Astrocyte (in vitro differentiated cells and primary cell): ENCODE measurements around the gene PGAM2. TPM values are rescaled to one million over a fixed set of nuclear protein-coding genes. Genes with fewer than 3 reads are reported as not detected.

ENCODE experiments used
- DNase-seq: peaks from one replicate; pipeline ENCODE4 v3.0.0-alpha.2; 2010; ENCODE audit warnings: low read depth
- FAIRE-seq: peaks from 2 replicates; lab custom pipeline; 2011; peaks lifted over from hg19 to GRCh38; lab: Jason Lieb, UNC
- H2AFZ ChIP-seq: 2 replicates; pipeline ENCODE4 v1.6.0; 2012; ENCODE audit warnings: low read depth, low read length, inconsistent platforms
- H3K27ac ChIP-seq: 2 replicates; pipeline ENCODE4 v1.5.1; 2011; ENCODE audit warnings: low read depth, low read length, inconsistent platforms
- H3K27me3 ChIP-seq: 2 replicates; pipeline ENCODE4 v1.6.0; 2011; ENCODE audit warnings: low read length, inconsistent platforms; ENCODE audit not compliant: insufficient read depth
- H3K36me3 ChIP-seq: 2 replicates; pipeline ENCODE4 v1.5.1; 2011; ENCODE audit warnings: low read length, inconsistent platforms; ENCODE audit not compliant: insufficient read depth
- H3K4me1 ChIP-seq: 2 replicates; pipeline ENCODE4 v1.5.1; 2011; ENCODE audit warnings: low read length, inconsistent platforms; ENCODE audit not compliant: insufficient read depth
- H3K4me2 ChIP-seq: 2 replicates; pipeline ENCODE4 v1.6.0; 2012; ENCODE audit warnings: low read length, inconsistent platforms
- H3K4me3 ChIP-seq: 2 replicates; pipeline ENCODE4 v1.5.1; 2011; ENCODE audit warnings: low read depth, mild to moderate bottlenecking, low read length, inconsistent platforms; ENCODE audit not compliant: insufficient read depth
- H3K79me2 ChIP-seq: 2 replicates; pipeline ENCODE4 v1.6.0; 2012; ENCODE audit warnings: mild to moderate bottlenecking, low read length, inconsistent platforms; ENCODE audit not compliant: insufficient read depth
- H3K9ac ChIP-seq: 2 replicates; pipeline ENCODE4 v1.6.0; 2012; ENCODE audit warnings: mild to moderate bottlenecking, low read length, inconsistent platforms
- H3K9me3 ChIP-seq: 2 replicates; pipeline ENCODE4 v1.5.1; 2012; ENCODE audit warnings: low read depth, mild to moderate bottlenecking, low read length, inconsistent platforms; ENCODE audit not compliant: insufficient read depth
- H4K20me1 ChIP-seq: 2 replicates; pipeline ENCODE4 v1.6.0; 2012; ENCODE audit warnings: low read length, inconsistent platforms; ENCODE audit not compliant: insufficient read depth
- H3K27ac Mint-ChIP-seq: one replicate; pipeline ENCODE4 v1.8.0; 2021; ENCODE audit warnings: mild to moderate bottlenecking, mixed read lengths; ENCODE audit not compliant: unreplicated experiment
- H3K27me3 Mint-ChIP-seq: one replicate; pipeline ENCODE4 v1.8.0; 2021; ENCODE audit warnings: low read depth, mixed read lengths; ENCODE audit not compliant: unreplicated experiment
- H3K36me3 Mint-ChIP-seq: one replicate; pipeline ENCODE4 v1.8.0; 2021; ENCODE audit warnings: low read depth, mixed read lengths; ENCODE audit not compliant: unreplicated experiment
- H3K4me1 Mint-ChIP-seq: one replicate; pipeline ENCODE4 v1.8.0; 2021; ENCODE audit warnings: low read depth, mixed read lengths; ENCODE audit not compliant: unreplicated experiment
- H3K4me3 Mint-ChIP-seq: one replicate; pipeline ENCODE4 v1.8.0; 2021; ENCODE audit warnings: mild to moderate bottlenecking, moderate library complexity, mixed read lengths; ENCODE audit not compliant: unreplicated experiment
- H3K9me3 Mint-ChIP-seq: one replicate; pipeline ENCODE4 v1.8.0; 2021; ENCODE audit warnings: mild to moderate bottlenecking, mixed read lengths; ENCODE audit not compliant: unreplicated experiment
- EZH2 ChIP-seq: IDR thresholded peaks from 2 replicates; pipeline ENCODE4 v1.6.1; 2012; ENCODE audit warnings: mild to moderate bottlenecking, low read length, inconsistent platforms; ENCODE audit not compliant: insufficient read depth
- total RNA-seq: library from RNA; stranded (reverse); gene quantifications from 2 replicates; pipeline ENCODE4 v1.2.1, GENCODE V29; 2021
- TF ChIP-seq, protein P1 (sequence below): IDR thresholded peaks from 2 replicates; pipeline ENCODE4 v1.5.1; 2011; ENCODE audit warnings: low read depth, mild to moderate bottlenecking, inconsistent platforms, low read length, moderate library complexity; ENCODE audit not compliant: insufficient read depth

PGAM2 gene
- total RNA-seq, 1 donor from 2014 or later: 0.79 TPM

DNA sequence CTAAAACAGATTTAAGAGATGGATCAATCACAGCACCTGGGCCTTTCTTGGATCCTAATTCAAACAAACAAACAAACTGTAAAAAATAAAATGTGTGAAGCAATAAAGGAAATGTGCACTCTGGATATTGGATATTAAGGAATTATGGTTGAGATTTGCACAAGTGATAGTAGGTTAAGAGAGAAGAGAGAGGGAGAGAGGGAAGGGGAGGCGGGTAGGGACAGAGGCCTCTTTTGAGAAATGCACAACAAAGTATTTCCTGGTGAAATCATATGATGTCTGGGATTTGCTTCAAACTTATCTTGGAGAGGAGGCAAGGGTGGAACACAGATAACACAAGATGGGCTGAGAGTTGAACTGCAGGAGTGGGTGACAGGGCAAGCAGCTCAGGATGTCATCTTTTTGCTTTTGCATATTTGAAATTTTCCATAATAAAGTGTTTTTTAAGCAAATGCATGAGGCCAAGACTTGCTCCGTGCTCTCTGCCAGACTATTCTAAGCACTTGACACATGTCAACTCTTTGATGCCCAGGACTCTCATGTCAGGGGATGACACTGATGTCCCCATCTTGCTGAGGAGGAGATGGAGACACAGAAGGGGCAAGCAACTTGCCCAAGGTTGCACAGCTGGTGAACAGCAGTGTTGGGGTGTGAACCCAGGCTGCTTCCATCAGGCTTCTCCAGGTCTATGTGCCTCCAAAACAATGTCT is 29.7 kb upstream of the PGAM2 start:
- Histone ChIP-seq H3K4me1 (no peaks in the 10 kb centered on the region), H4K20me1 (no peaks in the 10 kb centered on the region), H3K4me2 (no peak overlapping the region), H2AFZ (no peak overlapping the region), H3K36me3 (no peaks in the 10 kb centered on the region), H3K79me2 (no peaks in the 10 kb centered on the region), H3K27ac (no peak overlapping the region), H3K9me3 (no peaks in the 10 kb centered on the region), H3K27me3 (no peaks in the 10 kb centered on the region), H3K4me3 (no peak overlapping the region), H3K9ac (no peak overlapping the region)
- Mint-ChIP-seq H3K36me3 (no peaks in the 10 kb centered on the region), H3K27ac (no peak overlapping the region), H3K27me3 (no peaks in the 10 kb centered on the region), H3K4me3 (peak overlapping the region; percentile 21), H3K4me1 (peaks cover 10% of the 10 kb centered on the region), H3K9me3 (peaks cover 3% of the 10 kb centered on the region)
- TF ChIP-seq, protein P1, sequence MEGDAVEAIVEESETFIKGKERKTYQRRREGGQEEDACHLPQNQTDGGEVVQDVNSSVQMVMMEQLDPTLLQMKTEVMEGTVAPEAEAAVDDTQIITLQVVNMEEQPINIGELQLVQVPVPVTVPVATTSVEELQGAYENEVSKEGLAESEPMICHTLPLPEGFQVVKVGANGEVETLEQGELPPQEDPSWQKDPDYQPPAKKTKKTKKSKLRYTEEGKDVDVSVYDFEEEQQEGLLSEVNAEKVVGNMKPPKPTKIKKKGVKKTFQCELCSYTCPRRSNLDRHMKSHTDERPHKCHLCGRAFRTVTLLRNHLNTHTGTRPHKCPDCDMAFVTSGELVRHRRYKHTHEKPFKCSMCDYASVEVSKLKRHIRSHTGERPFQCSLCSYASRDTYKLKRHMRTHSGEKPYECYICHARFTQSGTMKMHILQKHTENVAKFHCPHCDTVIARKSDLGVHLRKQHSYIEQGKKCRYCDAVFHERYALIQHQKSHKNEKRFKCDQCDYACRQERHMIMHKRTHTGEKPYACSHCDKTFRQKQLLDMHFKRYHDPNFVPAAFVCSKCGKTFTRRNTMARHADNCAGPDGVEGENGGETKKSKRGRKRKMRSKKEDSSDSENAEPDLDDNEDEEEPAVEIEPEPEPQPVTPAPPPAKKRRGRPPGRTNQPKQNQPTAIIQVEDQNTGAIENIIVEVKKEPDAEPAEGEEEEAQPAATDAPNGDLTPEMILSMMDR: no peak
- TF ChIP-seq EZH2: no peak
- no peak for FAIRE-seq
- no peak for DNase-seq

DNA sequence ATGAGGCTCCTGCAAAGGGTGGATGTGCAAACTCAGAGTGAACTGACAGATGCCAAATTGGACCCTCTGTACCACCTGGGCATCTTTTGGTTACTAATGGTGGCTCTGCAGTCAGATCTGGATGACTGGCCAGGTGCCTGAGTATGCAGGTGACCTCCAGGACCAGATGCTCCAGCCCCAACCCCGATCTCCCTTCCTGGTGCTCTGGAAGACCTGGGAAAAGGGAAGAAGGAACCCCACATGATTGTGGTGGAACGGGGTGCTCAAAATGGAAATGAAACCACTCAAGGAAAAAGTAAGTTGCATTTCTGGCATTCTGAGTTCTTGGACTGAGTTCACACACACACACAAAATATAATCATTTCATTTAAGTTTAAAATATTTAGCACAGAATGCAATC is 29.0 kb upstream of the PGAM2 start:
- Histone ChIP-seq H3K9ac (no peak overlapping the region), H3K4me2 (no peak overlapping the region), H3K9me3 (no peaks in the 10 kb centered on the region), H4K20me1 (no peaks in the 10 kb centered on the region), H3K79me2 (no peaks in the 10 kb centered on the region), H3K36me3 (no peaks in the 10 kb centered on the region), H3K27me3 (no peaks in the 10 kb centered on the region), H3K4me3 (no peak overlapping the region), H2AFZ (no peak overlapping the region), H3K4me1 (peaks cover 2% of the 10 kb centered on the region), H3K27ac (no peak overlapping the region)
- no peak overlapping the region for H3K27ac Mint-ChIP-seq
- peaks cover 7% of the 10 kb centered on the region for H3K4me1 Mint-ChIP-seq
- DNase-seq (no peak), FAIRE-seq (no peak)
- no peaks in the 10 kb centered on the region for H3K27me3 Mint-ChIP-seq
- H3K4me3 Mint-ChIP-seq: peak overlapping the region; percentile 21
- no peak for TF ChIP-seq EZH2
- TF ChIP-seq, protein P1: no peak
- peaks cover 3% of the 10 kb centered on the region for H3K9me3 Mint-ChIP-seq
- no peaks in the 10 kb centered on the region for H3K36me3 Mint-ChIP-seq

DNA sequence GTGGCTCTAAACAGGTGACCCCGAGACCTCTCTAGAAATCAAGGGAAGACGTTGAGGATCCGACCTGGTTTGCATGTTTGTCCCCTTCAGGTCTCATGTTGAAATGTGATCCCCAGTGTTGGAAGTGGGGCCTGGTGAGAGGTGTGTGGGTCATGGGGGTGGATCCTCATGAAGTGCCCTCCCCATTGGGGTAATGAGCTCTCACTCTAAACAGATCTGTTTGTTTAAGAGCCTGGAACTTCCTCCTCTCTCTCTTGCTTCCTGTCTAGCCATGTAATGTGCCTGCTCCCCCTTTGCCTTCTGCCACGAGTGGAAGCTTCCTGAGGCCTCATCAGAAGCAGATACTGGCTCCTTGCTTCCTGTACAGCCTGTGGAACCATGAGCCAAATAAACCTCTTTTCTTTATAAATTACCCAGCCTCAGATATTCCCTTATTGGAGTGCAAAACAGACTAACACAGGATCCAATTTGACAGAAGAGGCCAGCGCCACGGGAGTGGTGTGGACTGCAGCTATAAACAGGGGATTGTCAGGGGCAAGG is 27.8 kb upstream of the PGAM2 start:
- no peak overlapping the region for H3K27ac Mint-ChIP-seq
- H3K4me2 ChIP-seq: no peak overlapping the region
- H3K9me3 ChIP-seq: no peaks in the 10 kb centered on the region
- H3K4me3 ChIP-seq: no peak overlapping the region
- TF ChIP-seq, protein P1: no peak
- no peak for TF ChIP-seq EZH2
- no peaks in the 10 kb centered on the region for H3K79me2 ChIP-seq
- no peaks in the 10 kb centered on the region for H3K27me3 Mint-ChIP-seq
- no peaks in the 10 kb centered on the region for H3K36me3 Mint-ChIP-seq
- FAIRE-seq (no peak), DNase-seq (no peak)
- no peak overlapping the region for H3K9ac ChIP-seq
- peaks cover 11% of the 10 kb centered on the region for H3K4me1 ChIP-seq
- peaks cover 3% of the 10 kb centered on the region for H3K9me3 Mint-ChIP-seq
- H3K4me1 Mint-ChIP-seq: peaks cover 15% of the 10 kb centered on the region
- no peaks in the 10 kb centered on the region for H4K20me1 ChIP-seq
- H3K36me3 ChIP-seq: no peaks in the 10 kb centered on the region
- no peak overlapping the region for H3K4me3 Mint-ChIP-seq
- no peak overlapping the region for H3K27ac ChIP-seq
- no peak overlapping the region for H2AFZ ChIP-seq
- no peaks in the 10 kb centered on the region for H3K27me3 ChIP-seq
